H9 (cell line): ENCODE results near the gene LPP. TPM values are rescaled to one million over a fixed set of nuclear protein-coding genes. Genes with fewer than 3 reads are reported as not detected.

Experiments
- DNase-seq: peaks from one replicate; pipeline ENCODE4 v3.0.0-alpha.2; 2017
- H2AFZ ChIP-seq: one replicate; pipeline ENCODE4 v1.6.1; 2013; ENCODE audit warnings: mild to moderate bottlenecking, low read length, control low read depth, moderate library complexity
- H2AK5ac ChIP-seq: 2 replicates; pipeline ENCODE4 v1.6.1; 2013; ENCODE audit warnings: low read length, control low read depth, mixed read lengths; ENCODE audit not compliant: insufficient read length
- H2BK120ac ChIP-seq: one replicate; pipeline ENCODE4 v1.6.1; 2013; ENCODE audit warnings: low read depth, mild to moderate bottlenecking, low read length, control low read depth, inconsistent platforms; ENCODE audit not compliant: poor library complexity, severe bottlenecking
- H2BK12ac ChIP-seq: 2 replicates; pipeline ENCODE4 v1.6.1; 2013; ENCODE audit warnings: low read length, control low read depth, mixed read lengths, low read depth; ENCODE audit not compliant: insufficient read length
- H2BK15ac ChIP-seq: 2 replicates; pipeline ENCODE4 v1.6.1; 2013; ENCODE audit warnings: low read depth, low read length, control low read depth
- H2BK20ac ChIP-seq: one replicate; pipeline ENCODE4 v1.6.1; 2013; ENCODE audit warnings: low read depth, mild to moderate bottlenecking, low read length, control low read depth, inconsistent platforms; ENCODE audit not compliant: poor library complexity, severe bottlenecking
- H2BK5ac ChIP-seq: 2 replicates; pipeline ENCODE4 v1.6.1; 2013; ENCODE audit warnings: low read length, control low read depth, mixed read lengths; ENCODE audit not compliant: insufficient read length
- H3K14ac ChIP-seq: 2 replicates; pipeline ENCODE4 v1.6.1; 2013; ENCODE audit warnings: low read length, control low read depth; ENCODE audit not compliant: insufficient read depth
- H3K18ac ChIP-seq: 2 replicates; pipeline ENCODE4 v1.6.1; 2013; ENCODE audit warnings: low read depth, mild to moderate bottlenecking, mixed read lengths, low read length, control low read depth; ENCODE audit not compliant: insufficient read length
- H3K23ac ChIP-seq: 2 replicates; pipeline ENCODE4 v1.6.1; 2013; ENCODE audit warnings: low read length, control low read depth, mixed read lengths, low read depth; ENCODE audit not compliant: insufficient read length
- H3K23me2 ChIP-seq: 2 replicates; pipeline ENCODE4 v1.6.1; 2013; ENCODE audit warnings: low read depth, mild to moderate bottlenecking, mixed read lengths, low read length, control low read depth; ENCODE audit not compliant: insufficient read length, poor library complexity, severe bottlenecking
- H3K27ac ChIP-seq: 2 replicates; pipeline ENCODE4 v1.5.1; 2013; ENCODE audit warnings: low read length, control low read depth, mixed read lengths, low read depth; ENCODE audit not compliant: insufficient read length
- H3K27me3 ChIP-seq: 2 replicates; pipeline ENCODE4 v1.6.1; 2013; ENCODE audit warnings: low read length, control low read depth, inconsistent platforms; ENCODE audit not compliant: insufficient read depth
- H3K4ac ChIP-seq: 2 replicates; pipeline ENCODE4 v1.6.1; 2013; ENCODE audit warnings: low read depth, mild to moderate bottlenecking, control low read depth, inconsistent platforms, low read length, moderate library complexity
- H3K4me1 ChIP-seq: 2 replicates; pipeline ENCODE4 v1.6.1; 2013; ENCODE audit warnings: low read length, control low read depth, inconsistent platforms; ENCODE audit not compliant: insufficient read depth
- H3K4me2 ChIP-seq: 2 replicates; pipeline ENCODE4 v1.6.1; 2013; ENCODE audit warnings: low read length, control low read depth, mixed read lengths; ENCODE audit not compliant: insufficient read length, insufficient read depth
- H3K56ac ChIP-seq: 2 replicates; pipeline ENCODE4 v1.6.1; 2013; ENCODE audit warnings: low read depth, mild to moderate bottlenecking, mixed read lengths, low read length, control low read depth; ENCODE audit not compliant: insufficient read length
- H3K79me1 ChIP-seq: 2 replicates; pipeline ENCODE4 v1.6.1; 2013; ENCODE audit warnings: low read depth, mild to moderate bottlenecking, moderate library complexity, low read length, control low read depth, inconsistent platforms; ENCODE audit not compliant: insufficient read depth, poor library complexity, severe bottlenecking
- H3K79me2 ChIP-seq: 2 replicates; pipeline ENCODE4 v1.6.1; 2013; ENCODE audit warnings: low read length, control low read depth, inconsistent platforms; ENCODE audit not compliant: insufficient read depth
- H3K9ac ChIP-seq: 2 replicates; pipeline ENCODE4 v1.6.1; 2013; ENCODE audit warnings: low read length, control low read depth, mixed read lengths; ENCODE audit not compliant: insufficient read length; ENCODE audit errors: extremely low read depth
- H3K9me3 ChIP-seq: one replicate; pipeline ENCODE4 v1.6.1; 2013; ENCODE audit warnings: low read depth, low read length, inconsistent platforms; ENCODE audit not compliant: control insufficient read depth
- H3T11ph ChIP-seq: one replicate; pipeline ENCODE4 v1.6.1; 2013; ENCODE audit warnings: mild to moderate bottlenecking, low read length, control low read depth, inconsistent platforms
- H4K20me1 ChIP-seq: one replicate; pipeline ENCODE4 v1.6.1; 2013; ENCODE audit not compliant: control insufficient read depth, insufficient read length, insufficient read depth
- H4K5ac ChIP-seq: 2 replicates; pipeline ENCODE4 v1.6.1; 2013; ENCODE audit warnings: low read depth, mild to moderate bottlenecking, mixed read lengths, low read length, control low read depth; ENCODE audit not compliant: insufficient read length
- H4K8ac ChIP-seq: replicated peaks from 2 replicates; pipeline ENCODE4 v1.6.1; 2013; ENCODE audit warnings: low read length, control low read depth, mixed read lengths, low read depth; ENCODE audit not compliant: insufficient read length
- H4K91ac ChIP-seq: 2 replicates; pipeline ENCODE4 v1.6.1; 2013; ENCODE audit warnings: low read depth, mild to moderate bottlenecking, moderate library complexity, mixed read lengths, low read length, control low read depth; ENCODE audit not compliant: insufficient read length
- H3K27ac Mint-ChIP-seq, 3 experiments: 2 replicates in 2 of 3; 3 replicates in 1 of 3; pipeline ENCODE4 v1.8.0; 2020 to 2021; ENCODE audit warnings: mixed read lengths in 3 of 3, mild to moderate bottlenecking in 1 of 3, moderate library complexity in 1 of 3
- H3K27me3 Mint-ChIP-seq: 2 replicates; pipeline ENCODE4 v1.8.0; 2021; ENCODE audit warnings: low read depth, mild to moderate bottlenecking, moderate library complexity, mixed read lengths
- H3K36me3 Mint-ChIP-seq, 3 experiments: 2 replicates in 2 of 3; 3 replicates in 1 of 3; pipeline ENCODE4 v1.8.0; 2020 to 2021; ENCODE audit warnings: low read depth in 3 of 3, mixed read lengths in 3 of 3; ENCODE audit not compliant: insufficient read depth in 1 of 3
- H3K4me1 Mint-ChIP-seq, 2 experiments: 2 replicates each; pipeline ENCODE4 v1.8.0; 2020; ENCODE audit warnings: mixed read lengths in 2 of 2
- H3K4me3 Mint-ChIP-seq, 2 experiments: 2 replicates in 1 of 2; 3 replicates in 1 of 2; pipeline ENCODE4 v1.8.0; 2020 to 2021; ENCODE audit warnings: mild to moderate bottlenecking in 2 of 2, mixed read lengths in 2 of 2, moderate library complexity in 1 of 2
- H3K9me3 Mint-ChIP-seq, 2 experiments: 2 replicates in 1 of 2; 3 replicates in 1 of 2; pipeline ENCODE4 v1.8.0; 2020; ENCODE audit warnings: mild to moderate bottlenecking in 2 of 2, mixed read lengths in 2 of 2, moderate library complexity in 1 of 2
- WGBS: extraction: QIAGEN DNeasy Blood & Tissue Kit; methylation state at CpG from one replicate; pipeline ENCODE4 v1.1.7; 2013; ENCODE audit warnings: missing lambda C conversion rate, low lambda C conversion rate, mixed read lengths; ENCODE audit not compliant: insufficient read length; ENCODE audit errors: extremely low coverage; 5-methylcytosine and 5-hydroxymethylcytosine counted together
- total RNA-seq: library from RNA; stranded (reverse); gene quantifications from 2 replicates; pipeline ENCODE4 v1.2.1, GENCODE V29; 2021
- TF ChIP-seq, protein P1 (sequence below): fragments of 200-600 bp; sonication (generic); conservative IDR thresholded peaks from 3 replicates; pipeline ENCODE4 v1.8.0; 2021; ENCODE audit warnings: antibody characterized with exemption, mild to moderate bottlenecking

Gene LPP
- total RNA-seq, 1 experiment from 2014 or later = 64.6 TPM

DNA sequence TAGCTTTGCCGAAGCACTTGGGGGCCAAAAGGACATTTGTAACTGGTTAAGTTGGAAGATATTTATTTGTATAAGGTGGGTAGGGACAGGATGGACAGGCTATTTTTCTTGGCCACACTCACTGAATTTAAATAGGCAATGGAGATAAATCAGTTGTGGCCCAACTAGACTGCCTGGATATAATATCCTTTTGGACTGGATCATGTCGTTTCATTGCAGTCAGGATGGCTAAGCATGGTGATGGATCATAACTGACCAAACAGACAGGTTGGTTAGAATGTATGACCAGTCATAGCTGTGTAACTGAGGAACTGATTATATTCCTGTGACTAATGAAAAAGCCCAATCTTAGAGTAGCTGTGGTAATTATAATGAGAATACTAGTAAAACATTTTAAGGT, 284.0 kb downstream of the LPP start:
- DNase-seq = no peak
- Histone ChIP-seq H3K79me1 (no peaks in the 10 kb centered on the region), H3K14ac (no peak overlapping the region), H3K27me3 (no peaks in the 10 kb centered on the region), H3K4me1 (peaks cover 2% of the 10 kb centered on the region; the same call in 1 of the 2 replicates), H3K56ac (no peak overlapping the region), H3T11ph (no peak overlapping the region), H3K18ac (no peak overlapping the region), H2AK5ac (no peak overlapping the region), H3K9ac (no peak overlapping the region), H3K4me2 (no peak overlapping the region), H4K20me1 (no peaks in the 10 kb centered on the region), H2BK12ac (no peak overlapping the region), H4K8ac (no peak overlapping the region), H3K9me3 (no peaks in the 10 kb centered on the region), H3K23ac (no peak overlapping the region), H2BK15ac (no peak overlapping the region), H2BK20ac (no peak overlapping the region), H3K4ac (no peak overlapping the region), H3K23me2 (no peaks in the 10 kb centered on the region), H2BK5ac (no peak overlapping the region), H2BK120ac (no peak overlapping the region), H3K79me2 (no peaks in the 10 kb centered on the region), H4K91ac (no peak overlapping the region), H2AFZ (no peak overlapping the region), H3K27ac (no peak overlapping the region), H4K5ac (no peak overlapping the region)
- Mint-ChIP-seq H3K36me3 (no peaks in the 10 kb centered on the region), H3K27me3 (no peaks in the 10 kb centered on the region), H3K4me1 (peaks cover 7 to 8% of the 10 kb centered on the region in 2 experiments), H3K4me3 (no peak overlapping the region), H3K27ac (no peak overlapping the region), H3K9me3 (no peaks in the 10 kb centered on the region)
- TF ChIP-seq, protein P1, sequence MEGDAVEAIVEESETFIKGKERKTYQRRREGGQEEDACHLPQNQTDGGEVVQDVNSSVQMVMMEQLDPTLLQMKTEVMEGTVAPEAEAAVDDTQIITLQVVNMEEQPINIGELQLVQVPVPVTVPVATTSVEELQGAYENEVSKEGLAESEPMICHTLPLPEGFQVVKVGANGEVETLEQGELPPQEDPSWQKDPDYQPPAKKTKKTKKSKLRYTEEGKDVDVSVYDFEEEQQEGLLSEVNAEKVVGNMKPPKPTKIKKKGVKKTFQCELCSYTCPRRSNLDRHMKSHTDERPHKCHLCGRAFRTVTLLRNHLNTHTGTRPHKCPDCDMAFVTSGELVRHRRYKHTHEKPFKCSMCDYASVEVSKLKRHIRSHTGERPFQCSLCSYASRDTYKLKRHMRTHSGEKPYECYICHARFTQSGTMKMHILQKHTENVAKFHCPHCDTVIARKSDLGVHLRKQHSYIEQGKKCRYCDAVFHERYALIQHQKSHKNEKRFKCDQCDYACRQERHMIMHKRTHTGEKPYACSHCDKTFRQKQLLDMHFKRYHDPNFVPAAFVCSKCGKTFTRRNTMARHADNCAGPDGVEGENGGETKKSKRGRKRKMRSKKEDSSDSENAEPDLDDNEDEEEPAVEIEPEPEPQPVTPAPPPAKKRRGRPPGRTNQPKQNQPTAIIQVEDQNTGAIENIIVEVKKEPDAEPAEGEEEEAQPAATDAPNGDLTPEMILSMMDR = no peak
- no CpG with 5 or more reads among the region's 2 CpGs for WGBS
